DOHH2 (cell line): ENCODE data around the gene TSPAN5.

Experiments
- CTCF ChIP-seq: fragments of 200-600 bp; sonication (generic); IDR thresholded peaks from one replicate; pipeline ENCODE4 v1.5.1; 2014; ENCODE audit warnings: antibody characterized with exemption, mild to moderate bottlenecking, low read depth, low read length; ENCODE audit not compliant: poor library complexity, severe bottlenecking
- EZH2phosphoT487 ChIP-seq: fragments of 200-600 bp; sonication (generic); IDR thresholded peaks from 2 replicates; pipeline ENCODE4 v1.6.1; 2017; ENCODE audit warnings: borderline replicate concordance, mild to moderate bottlenecking, antibody characterized with exemption, low read length, moderate library complexity, mixed read lengths

- TF ChIP-seq CTCF (no peak), EZH2phosphoT487 (no peak)
These were observed 83.6 kb downstream of the TSPAN5 start for GRCh38 chr4:98574816-98575215.
